IMR-90 (cell line): ENCODE data around the gene SLC35E3. TPM values are rescaled to one million over a fixed set of nuclear protein-coding genes. Genes with fewer than 3 reads are reported as not detected.

Source experiments
- ATAC-seq: fragments of 200-7000 bp; cut with Tn5 transposase; 2 replicates; pipeline ENCODE4 v1.9.1; 2020; ENCODE audit warnings: low read depth, mild to moderate bottlenecking, moderate library complexity
- BruUV-seq: library from RNA; stranded (reverse); fragments of 400-500 nt; replicated peaks from 2 replicates; lab custom pipeline; 2021; lab: Mats Ljungman, UMichigan
- CTCF ChIA-PET: fragments of 300-600 bp; formaldehyde crosslinking; extraction: SDS; loops from one replicate; lab custom pipeline; 2021; ENCODE audit warnings: antibody characterized with exemption; lab: Yijun Ruan, JAX
- POLR2A ChIA-PET: fragments of 300-600 bp; sonication (Branson Sonifier 250); formaldehyde crosslinking; loops from one replicate; lab custom pipeline; 2022; ENCODE audit warnings: antibody characterized with exemption; ENCODE audit not compliant: unreplicated experiment; lab: Charles Lee
- DNase-seq: peaks from one replicate; pipeline ENCODE4 v3.0.0; 2013
- H2AFZ ChIP-seq: replicated peaks from 2 replicates; pipeline ENCODE3; 2013; ENCODE audit warnings: low read length, mild to moderate bottlenecking; ENCODE audit not compliant: poor library complexity
- H2AK5ac ChIP-seq: 2 replicates; pipeline ENCODE4 v1.6.1; 2013; ENCODE audit warnings: low read depth, low read length, inconsistent platforms
- H2AK9ac ChIP-seq: replicated peaks from 2 replicates; pipeline ENCODE3; 2013; ENCODE audit warnings: mild to moderate bottlenecking, low read depth, low read length, moderate library complexity; ENCODE audit not compliant: poor library complexity
- H2BK120ac ChIP-seq: 2 replicates; pipeline ENCODE4 v1.6.1; 2013; ENCODE audit warnings: low read depth, low read length, inconsistent platforms
- H2BK15ac ChIP-seq: 3 replicates; pipeline ENCODE4 v1.6.1; 2013; ENCODE audit warnings: low read depth, low read length, inconsistent platforms
- H2BK20ac ChIP-seq: 2 replicates; pipeline ENCODE4 v1.6.1; 2013; ENCODE audit warnings: low read depth, mild to moderate bottlenecking, inconsistent platforms, low read length, moderate library complexity
- H2BK5ac ChIP-seq: 2 replicates; pipeline ENCODE4 v1.6.1; 2013; ENCODE audit warnings: mild to moderate bottlenecking, low read depth, low read length, inconsistent platforms; ENCODE audit not compliant: poor library complexity, severe bottlenecking
- H3K14ac ChIP-seq: replicated peaks from 2 replicates; pipeline ENCODE4 v1.6.1; 2013; ENCODE audit warnings: low read depth, low read length, inconsistent platforms
- H3K18ac ChIP-seq: 2 replicates; pipeline ENCODE4 v1.6.1; 2013; ENCODE audit warnings: low read depth, low read length, control low read depth
- H3K23ac ChIP-seq: 2 replicates; pipeline ENCODE4 v1.6.1; 2013; ENCODE audit warnings: low read depth, low read length, inconsistent platforms
- H3K27ac ChIP-seq: 2 replicates; pipeline ENCODE4 v1.5.1; 2013; ENCODE audit warnings: mild to moderate bottlenecking, control low read depth, low read length; ENCODE audit not compliant: insufficient read depth
- H3K27me3 ChIP-seq: 2 replicates; pipeline ENCODE4 v1.6.1; 2013; ENCODE audit warnings: low read length; ENCODE audit not compliant: control insufficient read depth, insufficient read depth
- H3K36me3 ChIP-seq: 2 replicates; pipeline ENCODE4 v1.6.1; 2013; ENCODE audit warnings: low read length, mixed read lengths; ENCODE audit not compliant: control insufficient read depth, insufficient read depth
- H3K4ac ChIP-seq: 2 replicates; pipeline ENCODE4 v1.6.1; 2013; ENCODE audit warnings: low read depth, low read length, inconsistent platforms
- H3K4me1 ChIP-seq: 2 replicates; pipeline ENCODE4 v1.6.1; 2013; ENCODE audit warnings: low read length, mixed read lengths; ENCODE audit not compliant: control insufficient read depth, insufficient read depth
- H3K4me2 ChIP-seq: 2 replicates; pipeline ENCODE4 v1.6.1; 2013; ENCODE audit warnings: low read depth, mild to moderate bottlenecking, control low read depth, low read length, moderate library complexity
- H3K4me3 ChIP-seq: 2 replicates; pipeline ENCODE4 v1.5.1; 2013; ENCODE audit warnings: low read depth, mild to moderate bottlenecking, control low read depth, low read length, moderate library complexity; ENCODE audit not compliant: insufficient read depth
- H3K56ac ChIP-seq: 2 replicates; pipeline ENCODE4 v1.6.1; 2013; ENCODE audit warnings: low read length, inconsistent platforms; ENCODE audit not compliant: insufficient read depth; ENCODE audit errors: extremely low read depth
- H3K79me1 ChIP-seq, 2 experiments: 2 replicates each; pipeline ENCODE4 v1.6.1; 2013; ENCODE audit warnings: low read length in 2 of 2, inconsistent platforms in 1 of 2, low read depth in 1 of 2
- H3K9ac ChIP-seq: 2 replicates; pipeline ENCODE4 v1.6.1; 2013; ENCODE audit warnings: low read depth, low read length, control low read depth
- H3K9me1 ChIP-seq: 2 replicates; pipeline ENCODE4 v1.6.1; 2013; ENCODE audit warnings: low read length, inconsistent platforms; ENCODE audit not compliant: insufficient read depth
- H3K9me3 ChIP-seq: 2 replicates; pipeline ENCODE4 v1.6.1; 2013; ENCODE audit warnings: low read length; ENCODE audit not compliant: control insufficient read depth, insufficient read depth
- H4K20me1 ChIP-seq: 2 replicates; pipeline ENCODE4 v1.6.1; 2013; ENCODE audit warnings: low read length, inconsistent platforms; ENCODE audit not compliant: insufficient read depth
- H4K5ac ChIP-seq: 2 replicates; pipeline ENCODE4 v1.6.1; 2013; ENCODE audit warnings: mild to moderate bottlenecking, low read depth, low read length, control low read depth
- H4K8ac ChIP-seq, 2 experiments: 2 replicates each; pipeline ENCODE4 v1.6.1; 2013; ENCODE audit warnings: low read depth in 2 of 2, low read length in 2 of 2, control low read depth in 1 of 2, inconsistent platforms in 1 of 2
- H4K91ac ChIP-seq: 2 replicates; pipeline ENCODE4 v1.6.1; 2013; ENCODE audit warnings: low read depth, low read length, inconsistent platforms; ENCODE audit not compliant: insufficient read depth
- BHLHE40 ChIP-seq: fragments of 150-350 bp; IDR thresholded peaks from 2 replicates; pipeline ENCODE4 v1.6.1; 2016; ENCODE audit warnings: mild to moderate bottlenecking, low read depth, low read length
- CEBPB ChIP-seq: IDR thresholded peaks from 2 replicates; pipeline ENCODE4 v1.6.1; 2012; ENCODE audit warnings: low read depth, low read length, improper control_type of control experiment
- CHD1 ChIP-seq: IDR thresholded peaks from 2 replicates; pipeline ENCODE4 v1.6.1; 2012; ENCODE audit warnings: low read depth, low read length, improper control_type of control experiment
- CTCF ChIP-seq: conservative IDR thresholded peaks from 2 replicates; pipeline ENCODE4 v1.5.1; 2012; ENCODE audit warnings: mild to moderate bottlenecking, low read depth, low read length, improper control_type of control experiment
- MAFK ChIP-seq: IDR thresholded peaks from 2 replicates; pipeline ENCODE4 v1.6.1; 2012; ENCODE audit warnings: low read depth, low read length, improper control_type of control experiment
- MAZ ChIP-seq: IDR thresholded peaks from 2 replicates; pipeline ENCODE4 v1.6.1; 2012; ENCODE audit warnings: low read depth, mild to moderate bottlenecking, low read length, improper control_type of control experiment, moderate library complexity, borderline replicate concordance
- MXI1 ChIP-seq: IDR thresholded peaks from 2 replicates; pipeline ENCODE4 v1.6.1; 2012; ENCODE audit warnings: low read depth, mild to moderate bottlenecking, low read length, moderate library complexity, borderline replicate concordance
- NFE2L2 ChIP-seq: fragments of 150-350 bp; IDR thresholded peaks from 2 replicates; pipeline ENCODE4 v1.6.1; 2016; ENCODE audit warnings: low read depth, mild to moderate bottlenecking, low read length
- POLR2A ChIP-seq: IDR thresholded peaks from 2 replicates; pipeline ENCODE4 v1.6.1; 2012; ENCODE audit warnings: mild to moderate bottlenecking, low read depth, low read length
- RAD21 ChIP-seq: IDR thresholded peaks from 2 replicates; pipeline ENCODE4 v1.6.1; 2012; ENCODE audit warnings: low read length, improper control_type of control experiment
- RCOR1 ChIP-seq: IDR thresholded peaks from 2 replicates; pipeline ENCODE4 v1.6.1; 2012; ENCODE audit warnings: mild to moderate bottlenecking, low read length, improper control_type of control experiment; ENCODE audit not compliant: insufficient replicate concordance
- RFX5 ChIP-seq: IDR thresholded peaks from 2 replicates; pipeline ENCODE4 v1.8.0; 2012; ENCODE audit warnings: low read depth, mild to moderate bottlenecking, low read length, moderate library complexity
- SMC3 ChIP-seq: fragments of 150-350 bp; IDR thresholded peaks from 2 replicates; pipeline ENCODE4 v1.6.1; 2016; ENCODE audit warnings: low read depth, mild to moderate bottlenecking, antibody characterized with exemption, low read length, moderate library complexity
- USF2 ChIP-seq: fragments of 150-350 bp; IDR thresholded peaks from 2 replicates; pipeline ENCODE4 v1.6.1; 2017; ENCODE audit warnings: mild to moderate bottlenecking, antibody characterized with exemption, low read length, low read depth
- WGBS, 2 experiments: methylation state at CpG; one replicate each; pipeline versions ENCODE4 v1.1.5 to v1.1.7; 2013; ENCODE audit warnings: missing lambda C conversion rate in 2 of 2; ENCODE audit not compliant: insufficient read length in 1 of 2; ENCODE audit errors: extremely low coverage in 2 of 2; 5-methylcytosine and 5-hydroxymethylcytosine counted together
- dilution Hi-C: fragments of 300-500 bp; cut with HindIII; formaldehyde crosslinking; loops from one replicate; pipeline ENCODE4 v1.14.3; 2018; ENCODE audit warnings: low sequenced_read_pairs; ENCODE audit not compliant: unreplicated experiment
- in situ Hi-C: fragments of 300-500 bp; cut with MboI; formaldehyde crosslinking; loops from 3 replicates; pipeline ENCODE4 v1.14.3; 2019; ENCODE audit warnings: low sequenced_read_pairs, inconsistent platforms, mixed read lengths
- intact Hi-C: fragments of 100-400 bp; cut with micrococcal nuclease; formaldehyde crosslinking; loops from 2 replicates; pipeline ENCODE4 v1.10.0; 2022
- polyA plus RNA-seq, 3 experiments: library from polyadenylated mRNA; depleted of rRNA; stranded (reverse); fragments of >200 nt; gene quantifications; 2 replicates each; pipeline ENCODE4 v1.2.3, GENCODE V29; 2012; ENCODE audit warnings: low replicate concordance in 1 of 3
- total RNA-seq: library from RNA; depleted of rRNA; stranded (reverse); fragments of >200 nt; gene quantifications from 2 replicates; pipeline ENCODE4 v1.2.3, GENCODE V29; 2012

Gene SLC35E3
- total and polyA plus RNA-seq, 2 of the 4 experiments (the other 2 are of a cell fraction), result 3.6 to 5.1 TPM

- DNase-seq (no peak), ATAC-seq (no peak)
- H2BK120ac ChIP-seq, result no peak overlapping the region
- no peak overlapping the region for H3K18ac ChIP-seq
- no peak overlapping the region for H2AFZ ChIP-seq
- no peak overlapping the region for H2AK5ac ChIP-seq
- H4K5ac ChIP-seq, result no peak overlapping the region
- H3K56ac ChIP-seq, result no peak overlapping the region
- in situ Hi-C loops (no loop called here), dilution Hi-C loops (no loop called here), intact Hi-C loops (no loop called here)
- peaks cover 50% of the 10 kb centered on the region for H3K36me3 ChIP-seq
- POLR2A ChIA-PET, result no interaction called here
- no peak overlapping the region for H2BK5ac ChIP-seq
- H3K9ac ChIP-seq, result no peak overlapping the region
- H4K20me1 ChIP-seq, result peaks cover 38% of the 10 kb centered on the region
- H3K27ac ChIP-seq, result no peak overlapping the region
- no peak overlapping the region for H2AK9ac ChIP-seq
- peaks cover 6% of the 10 kb centered on the region; the same call in 1 of the 2 replicates for H3K4me1 ChIP-seq
- no peak overlapping the region for H3K4me2 ChIP-seq
- WGBS, 2 experiments, result no CpG with 5 or more reads among the region's 5 CpGs
- H2BK20ac ChIP-seq, result no peak overlapping the region
- H4K8ac ChIP-seq, result no peak overlapping the region
- peaks cover 31 to 32% of the 10 kb centered on the region in 2 experiments for H3K79me1 ChIP-seq
- no peaks in the 10 kb centered on the region for H3K27me3 ChIP-seq
- H2BK15ac ChIP-seq, result no peak overlapping the region
- H3K9me1 ChIP-seq, result peaks cover 4% of the 10 kb centered on the region
- no peak overlapping the region for H3K4ac ChIP-seq
- no peak overlapping the region for H3K23ac ChIP-seq
- no peaks in the 10 kb centered on the region for H3K9me3 ChIP-seq
- no peak overlapping the region for H3K4me3 ChIP-seq
- no TSS peak for BruUV-seq
- H4K91ac ChIP-seq, result no peak overlapping the region
- TF ChIP-seq CHD1 (no peak), RAD21 (no peak), CEBPB (no peak), RFX5 (no peak), BHLHE40 (no peak), MAFK (no peak), RCOR1 (no peak), POLR2A (no peak), SMC3 (no peak), USF2 (no peak), MXI1 (no peak), NFE2L2 (no peak), MAZ (no peak), CTCF (no peak)
- no peak overlapping the region for H3K14ac ChIP-seq
- CTCF ChIA-PET, result no interaction called here
Measured at GRCh38 chr12:68824131-68824530, 78.2 kb downstream of the SLC35E3 start.
